GM12864 (cell line): ENCODE results near the gene PDCD1LG2.

Experiments used
- DNase-seq: peaks from one replicate; pipeline ENCODE4 v3.0.0-alpha.2; 2011; ENCODE audit warnings: low read depth
- H3K4me3 ChIP-seq: 2 replicates; pipeline ENCODE4 v1.5.1; 2011; ENCODE audit warnings: mild to moderate bottlenecking, low read depth, low read length, control low read depth
- TF ChIP-seq, protein P1 (sequence below): IDR thresholded peaks from 2 replicates; pipeline ENCODE4 v1.5.1; 2011; ENCODE audit warnings: low read depth, mild to moderate bottlenecking, moderate library complexity, low read length, control low read depth, inconsistent platforms; ENCODE audit errors: missing control alignments

Gene PDCD1LG2

DNA sequence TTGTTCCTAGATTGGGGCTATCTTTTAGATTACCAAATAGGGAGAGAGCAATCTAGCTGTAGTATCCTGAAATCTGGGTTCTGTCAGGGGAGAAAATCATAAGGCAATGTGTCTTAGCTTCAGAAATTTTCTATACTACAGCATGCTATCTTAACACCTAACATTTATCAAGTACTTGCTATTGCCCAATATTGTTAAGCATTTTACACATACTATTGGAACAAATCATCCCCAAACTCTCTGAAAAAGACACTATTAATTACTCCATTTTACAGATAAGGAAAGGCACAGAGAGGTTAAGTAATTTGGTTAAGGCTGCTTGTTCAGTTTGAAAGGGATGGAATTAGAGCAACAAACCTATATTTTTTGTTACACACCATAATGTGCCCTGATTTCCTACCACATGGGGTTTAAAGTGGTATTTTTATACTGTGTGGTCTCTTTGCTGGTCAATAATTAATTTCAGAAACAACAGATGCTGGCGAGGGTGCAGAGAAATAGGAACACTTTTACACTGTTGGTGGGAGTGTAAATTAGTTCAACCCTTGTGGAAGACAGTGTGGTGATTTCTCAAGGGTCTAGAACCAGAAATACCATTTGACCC lies 61.4 kb downstream of the PDCD1LG2 start:
- no peak overlapping the region for H3K4me3 ChIP-seq
- TF ChIP-seq, protein P1, sequence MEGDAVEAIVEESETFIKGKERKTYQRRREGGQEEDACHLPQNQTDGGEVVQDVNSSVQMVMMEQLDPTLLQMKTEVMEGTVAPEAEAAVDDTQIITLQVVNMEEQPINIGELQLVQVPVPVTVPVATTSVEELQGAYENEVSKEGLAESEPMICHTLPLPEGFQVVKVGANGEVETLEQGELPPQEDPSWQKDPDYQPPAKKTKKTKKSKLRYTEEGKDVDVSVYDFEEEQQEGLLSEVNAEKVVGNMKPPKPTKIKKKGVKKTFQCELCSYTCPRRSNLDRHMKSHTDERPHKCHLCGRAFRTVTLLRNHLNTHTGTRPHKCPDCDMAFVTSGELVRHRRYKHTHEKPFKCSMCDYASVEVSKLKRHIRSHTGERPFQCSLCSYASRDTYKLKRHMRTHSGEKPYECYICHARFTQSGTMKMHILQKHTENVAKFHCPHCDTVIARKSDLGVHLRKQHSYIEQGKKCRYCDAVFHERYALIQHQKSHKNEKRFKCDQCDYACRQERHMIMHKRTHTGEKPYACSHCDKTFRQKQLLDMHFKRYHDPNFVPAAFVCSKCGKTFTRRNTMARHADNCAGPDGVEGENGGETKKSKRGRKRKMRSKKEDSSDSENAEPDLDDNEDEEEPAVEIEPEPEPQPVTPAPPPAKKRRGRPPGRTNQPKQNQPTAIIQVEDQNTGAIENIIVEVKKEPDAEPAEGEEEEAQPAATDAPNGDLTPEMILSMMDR = no peak
- DNase-seq = no peak

DNA sequence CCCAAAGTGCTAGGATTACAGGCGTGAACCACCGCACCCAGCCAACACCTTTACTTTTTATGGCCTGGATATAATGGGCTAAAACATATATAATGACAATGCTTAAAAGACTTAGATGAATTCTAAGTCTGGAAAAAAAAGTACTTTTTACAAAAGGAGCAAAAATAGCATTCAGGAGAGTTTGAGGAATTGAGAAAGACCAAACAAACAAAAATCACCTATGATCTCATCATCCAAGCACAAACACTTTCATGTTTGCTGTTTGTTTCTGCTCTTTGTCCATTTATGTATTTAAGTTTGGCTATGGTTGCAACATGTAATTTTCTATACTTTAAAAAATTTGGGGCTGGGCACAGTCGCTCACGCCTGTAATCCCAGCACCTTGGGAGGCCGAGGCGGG lies 63.8 kb downstream of the PDCD1LG2 start:
- no peak overlapping the region for H3K4me3 ChIP-seq
- no peak for DNase-seq
- TF ChIP-seq, protein P1 = no peak

DNA sequence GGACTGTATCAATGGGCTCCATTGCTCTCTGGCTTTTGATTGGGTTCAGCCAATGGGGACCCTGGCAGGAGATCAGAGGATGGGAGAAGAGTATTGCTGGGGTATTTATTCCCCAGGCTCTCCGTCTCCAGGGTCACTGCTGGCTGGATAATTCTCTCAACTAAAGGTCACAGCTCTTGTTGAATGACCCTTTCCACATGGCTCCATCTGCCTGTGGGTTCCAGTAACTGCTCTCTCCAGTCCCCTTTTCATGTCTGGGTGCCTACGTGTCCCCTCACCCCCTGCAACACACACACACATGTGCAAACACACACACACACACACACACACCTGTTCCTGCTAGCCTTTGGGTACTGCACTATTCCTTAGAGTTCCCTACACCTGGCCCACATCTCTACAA lies 64.7 kb downstream of the PDCD1LG2 start:
- no peak for DNase-seq
- TF ChIP-seq, protein P1 = peak; percentile 22
- H3K4me3 ChIP-seq = no peak overlapping the region

- H3K4me3 ChIP-seq = no peak overlapping the region
- no peak for DNase-seq
- TF ChIP-seq, protein P1 = no peak
Observed at GRCh38 chr9:5577225-5577624, 66.9 kb downstream of the PDCD1LG2 start.

- DNase-seq = no peak
- TF ChIP-seq, protein P1 = no peak
- no peak overlapping the region for H3K4me3 ChIP-seq
Observed at GRCh38 chr9:5578018-5578697, 67.8 kb downstream of the PDCD1LG2 start.

- H3K4me3 ChIP-seq = no peak overlapping the region
- TF ChIP-seq, protein P1 = no peak
- DNase-seq = no peak
Observed at GRCh38 chr9:5578698-5579085, 68.4 kb downstream of the PDCD1LG2 start.

GRCh38 chr9:5579881-5580280 lies 69.5 kb downstream of the PDCD1LG2 start:
- DNase-seq = no peak
- no peak overlapping the region for H3K4me3 ChIP-seq
- TF ChIP-seq, protein P1 = no peak
